GM12891 (cell line): ENCODE measurements around the gene TP73.

Experiments used
- DNase-seq: peaks from one replicate; pipeline ENCODE4 v3.0.0; 2011; ENCODE audit warnings: low spot score; ENCODE audit not compliant: insufficient read length
- FAIRE-seq: peaks from 2 replicates; lab custom pipeline; 2011; peaks lifted over from hg19 to GRCh38; lab: Jason Lieb, UNC
- PAX5 ChIP-seq: IDR thresholded peaks from 2 replicates; pipeline ENCODE4 v1.6.1; 2011; ENCODE audit warnings: low read length, moderate library complexity, mild to moderate bottlenecking; ENCODE audit not compliant: insufficient read depth, severe bottlenecking
- POLR2A ChIP-seq: IDR thresholded peaks from 2 replicates; pipeline ENCODE4 v1.6.1; 2011; ENCODE audit warnings: low read depth, low read length, control low read depth
- POLR2AphosphoS5 ChIP-seq: IDR thresholded peaks from 2 replicates; pipeline ENCODE4 v1.6.1; 2011; ENCODE audit warnings: low read depth, low read length, control low read depth
- POU2F2 ChIP-seq: IDR thresholded peaks from 2 replicates; pipeline ENCODE4 v1.6.1; 2011; ENCODE audit warnings: low read depth, mild to moderate bottlenecking, control low read depth, low read length, moderate library complexity
- SPI1 ChIP-seq: IDR thresholded peaks from 2 replicates; pipeline ENCODE4 v1.6.1; 2011; ENCODE audit warnings: low read depth, low read length, control low read depth
- TAF1 ChIP-seq: IDR thresholded peaks from 2 replicates; pipeline ENCODE4 v1.6.1; 2011; ENCODE audit warnings: low read depth, low read length, control low read depth

The TP73 gene

DNA sequence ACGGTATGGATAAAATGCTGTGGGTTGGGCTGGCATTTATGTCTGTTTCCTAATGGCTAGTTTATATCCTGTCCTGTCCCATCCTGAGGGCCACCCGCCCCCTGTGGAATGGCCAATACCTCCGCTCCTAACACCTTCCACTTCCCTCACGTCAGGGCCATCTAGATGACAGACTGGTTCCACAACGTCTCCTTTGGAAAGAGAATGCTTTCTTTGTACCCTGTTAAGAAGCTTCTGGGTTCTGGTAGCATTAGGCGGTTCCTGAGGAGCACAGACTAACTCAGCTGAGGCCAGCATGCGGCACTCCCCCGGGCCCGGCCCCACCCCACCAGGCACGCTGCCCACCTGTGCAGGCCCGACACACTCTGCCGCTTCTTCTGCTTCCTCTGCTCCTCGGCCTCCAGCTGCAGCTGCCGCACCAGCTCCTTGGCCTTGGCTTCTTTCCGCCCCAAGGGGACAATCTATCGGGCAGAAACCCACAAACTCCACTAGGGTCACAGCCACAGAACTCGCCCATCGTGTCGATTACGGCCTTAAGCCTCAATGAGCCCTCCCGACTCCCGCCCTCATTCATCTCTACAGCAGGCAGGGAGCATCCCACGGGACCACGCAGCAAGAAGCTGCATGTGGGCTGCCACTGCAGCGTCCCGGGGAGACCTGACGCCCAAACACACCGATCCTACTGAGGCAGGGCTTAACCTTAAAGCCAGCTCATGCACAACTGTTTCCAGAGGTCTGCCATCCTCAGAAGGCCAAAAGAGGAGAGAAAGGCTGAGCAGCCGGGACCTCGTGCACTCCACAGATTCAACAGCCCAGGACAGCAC lies 131.5 kb downstream of the TP73 start:
- DNase-seq (no peak), FAIRE-seq (no peak)
- TF ChIP-seq TAF1 (no peak), POLR2A (no peak), POLR2AphosphoS5 (no peak), POU2F2 (no peak), PAX5 (no peak), SPI1 (no peak)

DNA sequence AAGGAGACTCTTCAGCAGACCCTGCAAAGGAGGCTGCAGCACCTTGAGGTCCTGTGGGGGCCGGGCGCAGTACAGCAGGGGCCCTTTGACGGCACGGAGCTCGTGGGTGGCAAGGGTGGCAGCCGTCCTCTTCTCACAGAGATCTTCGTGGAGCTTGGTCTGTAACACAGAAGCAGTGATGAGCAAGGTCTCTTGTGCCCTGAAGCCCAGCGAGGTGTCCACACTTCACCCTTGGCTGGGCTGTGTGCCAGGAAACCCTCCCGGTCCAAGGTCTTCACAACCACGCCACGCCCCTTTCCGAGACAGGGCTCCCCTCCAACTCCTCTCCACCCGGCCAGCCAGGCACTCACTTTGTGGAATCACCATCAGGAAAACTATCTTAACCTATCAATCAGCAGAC lies 132.7 kb downstream of the TP73 start:
- TF ChIP-seq PAX5: no peak
- TF ChIP-seq POLR2AphosphoS5: peak; percentile 41; the same call in 1 of the 2 replicates
- FAIRE-seq (no peak), DNase-seq (no peak)

DNA sequence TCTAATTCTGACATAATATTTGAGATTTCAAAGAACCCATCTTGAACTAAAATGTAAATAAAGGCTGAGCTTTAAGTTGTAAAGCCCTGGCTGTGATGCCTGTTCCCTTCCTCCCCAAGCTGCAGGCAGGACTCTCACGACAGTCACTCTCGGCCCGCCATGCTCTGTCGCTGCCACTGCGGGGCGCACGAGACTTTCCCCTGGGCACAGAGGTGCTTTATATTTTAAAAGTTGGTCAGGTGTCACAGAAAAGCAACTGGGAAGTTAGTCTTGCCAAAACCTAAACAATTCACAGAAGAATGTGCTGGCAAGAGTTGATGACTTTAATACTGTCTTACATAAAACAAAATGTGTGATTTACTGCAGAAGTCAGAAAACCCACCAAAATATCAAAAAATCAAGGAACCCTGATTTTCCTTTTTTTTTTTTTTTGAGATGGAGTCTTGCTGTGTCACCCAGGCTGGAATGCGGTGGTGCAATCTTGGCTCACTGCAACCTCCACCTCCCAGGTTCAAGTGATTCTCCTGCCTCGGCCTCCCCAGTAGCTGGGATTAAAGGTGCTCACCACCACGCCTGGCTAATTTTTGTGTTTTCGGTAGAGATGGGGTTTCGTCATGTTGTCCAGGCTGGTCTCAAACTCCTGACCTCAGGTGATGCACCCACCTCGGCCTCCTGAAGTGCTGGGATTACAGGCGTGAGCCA lies 133.3 kb downstream of the TP73 start:
- DNase-seq (no peak), FAIRE-seq (no peak)
- TF ChIP-seq TAF1 (no peak), POLR2A (no peak), PAX5 (no peak), SPI1 (no peak), POLR2AphosphoS5 (no peak), POU2F2 (no peak)
